ENCODE data around the gene FHOD3. TPM values are rescaled to one million over a fixed set of nuclear protein-coding genes. Genes with fewer than 3 reads are reported as not detected.

The FHOD3 gene
- total and polyA plus RNA-seq, 9 of the 15 experiments (the other 6 are each of a cell fraction or from before 2014, with no cell fraction given), result 0.11 TPM; not detected in 8

DNA sequence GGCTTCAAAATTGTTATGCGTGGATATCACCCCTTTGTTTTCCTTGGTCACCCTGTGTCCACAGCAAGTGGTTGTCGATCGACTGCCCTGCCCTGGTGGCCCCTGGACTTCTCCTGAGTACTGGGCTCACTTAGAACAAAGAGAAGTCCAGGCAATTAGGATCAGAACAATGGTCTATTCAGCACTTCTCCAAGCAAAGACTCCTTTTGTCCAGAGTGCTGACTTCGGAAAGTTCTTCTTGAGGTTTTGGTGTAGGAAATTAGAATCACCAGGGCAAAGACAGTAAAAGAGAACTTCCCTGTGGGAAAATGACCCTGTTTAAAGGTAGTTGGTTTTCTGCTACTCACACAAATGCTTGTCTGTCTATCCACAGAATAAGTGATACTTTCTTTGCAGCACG is 173.9 kb downstream of the FHOD3 start (continued):
- TF ChIP-seq, protein P1, sequence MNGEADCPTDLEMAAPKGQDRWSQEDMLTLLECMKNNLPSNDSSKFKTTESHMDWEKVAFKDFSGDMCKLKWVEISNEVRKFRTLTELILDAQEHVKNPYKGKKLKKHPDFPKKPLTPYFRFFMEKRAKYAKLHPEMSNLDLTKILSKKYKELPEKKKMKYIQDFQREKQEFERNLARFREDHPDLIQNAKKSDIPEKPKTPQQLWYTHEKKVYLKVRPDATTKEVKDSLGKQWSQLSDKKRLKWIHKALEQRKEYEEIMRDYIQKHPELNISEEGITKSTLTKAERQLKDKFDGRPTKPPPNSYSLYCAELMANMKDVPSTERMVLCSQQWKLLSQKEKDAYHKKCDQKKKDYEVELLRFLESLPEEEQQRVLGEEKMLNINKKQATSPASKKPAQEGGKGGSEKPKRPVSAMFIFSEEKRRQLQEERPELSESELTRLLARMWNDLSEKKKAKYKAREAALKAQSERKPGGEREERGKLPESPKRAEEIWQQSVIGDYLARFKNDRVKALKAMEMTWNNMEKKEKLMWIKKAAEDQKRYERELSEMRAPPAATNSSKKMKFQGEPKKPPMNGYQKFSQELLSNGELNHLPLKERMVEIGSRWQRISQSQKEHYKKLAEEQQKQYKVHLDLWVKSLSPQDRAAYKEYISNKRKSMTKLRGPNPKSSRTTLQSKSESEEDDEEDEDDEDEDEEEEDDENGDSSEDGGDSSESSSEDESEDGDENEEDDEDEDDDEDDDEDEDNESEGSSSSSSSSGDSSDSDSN (IDR thresholded peaks at IDR 0.05; ENCODE audit: borderline replicate concordance in 1 of 2, low read depth in 2 of 2, low read length in 2 of 2), result no peak

DNA sequence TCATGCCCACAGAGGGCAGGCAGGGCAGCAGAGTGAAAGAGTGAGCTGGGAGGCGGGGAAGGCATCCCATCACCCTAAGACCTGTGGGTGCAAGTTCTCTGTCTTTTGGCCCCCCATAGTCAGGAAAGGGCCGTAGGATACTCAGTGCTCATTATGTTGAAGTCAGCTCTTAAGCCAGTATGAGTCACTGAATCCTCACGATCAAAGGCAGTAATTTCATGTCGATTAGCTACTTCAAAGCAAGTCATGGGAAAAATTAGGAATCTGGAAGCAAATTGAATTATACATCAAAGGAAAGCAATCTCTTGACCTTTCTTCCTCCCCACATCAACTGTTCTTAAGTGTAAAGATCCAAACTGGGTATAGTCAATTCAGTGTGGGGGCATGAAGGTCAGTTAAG is 178.9 kb downstream of the FHOD3 start:
- no peaks in the 10 kb centered on the region for H3K9me3 ChIP-seq (replicated peaks; ENCODE audit: control insufficient read depth, insufficient read depth, low read depth, low read length)
- CTCF ChIA-PET (ENCODE audit: low intra/inter-chr PET ratio), result no interaction called here
- H2AFZ ChIP-seq (ENCODE audit: low read depth, low read length), result no peak overlapping the region
- no peak overlapping the region for H3K4me2 ChIP-seq (ENCODE audit: insufficient read depth, low read length)
- no peak overlapping the region for H3K4me3 ChIP-seq
- no peaks in the 10 kb centered on the region for H4K20me1 ChIP-seq (replicated peaks; ENCODE audit: control insufficient read depth, insufficient read depth, low read length)
- no peaks in the 10 kb centered on the region for H3K9me1 ChIP-seq (ENCODE audit: control insufficient read depth, insufficient read depth, low read length)
- FAIRE-seq (no peak), DNase-seq (ENCODE audit: extremely low read depth in 1 of 4, low spot score in 3 of 4) (no peak), ATAC-seq (no peak)
- in situ Hi-C loops (cut with MboI), result no loop called here
- intact Hi-C loops (cut with micrococcal nuclease), result no loop called here
- no peak overlapping the region for H3K9ac ChIP-seq (ENCODE audit: insufficient read depth in 1 of 2, low read depth in 2 of 2, low read length in 2 of 2)
- no TSS peak for BruUV-seq (replicated peaks)
- POLR2A ChIA-PET, result interaction anchor here (1.0 to 1.1 kb wide), 2 partner anchors 10 to 110 kb away, joined by 3 to 4 read pairs; no protein-coding TSS in a partner anchor
- no peaks in the 10 kb centered on the region for H3K4me1 ChIP-seq (replicated peaks in 1 of 2; ENCODE audit: control insufficient read depth in 2 of 2, insufficient read depth in 2 of 2, low read length in 2 of 2)
- H3K79me2 ChIP-seq (ENCODE audit: control insufficient read depth, insufficient read depth, low read length), result no peaks in the 10 kb centered on the region
- peaks cover 0 to under 1% of the 10 kb centered on the region in 2 experiments; a peak in 2 of 5 replicates for H3K27me3 ChIP-seq (ENCODE audit: control insufficient read depth in 2 of 2, insufficient read depth in 2 of 2, low read length in 2 of 2)
- H3K27ac ChIP-seq (ENCODE audit: extremely low read depth, low read depth, low read length), result no peak overlapping the region
- 1% methylated on average over 4 of the region's 4 CpGs for WGBS (ENCODE audit: insufficient coverage, low coverage, missing lambda C conversion rate)
- TF ChIP-seq, protein P2, sequence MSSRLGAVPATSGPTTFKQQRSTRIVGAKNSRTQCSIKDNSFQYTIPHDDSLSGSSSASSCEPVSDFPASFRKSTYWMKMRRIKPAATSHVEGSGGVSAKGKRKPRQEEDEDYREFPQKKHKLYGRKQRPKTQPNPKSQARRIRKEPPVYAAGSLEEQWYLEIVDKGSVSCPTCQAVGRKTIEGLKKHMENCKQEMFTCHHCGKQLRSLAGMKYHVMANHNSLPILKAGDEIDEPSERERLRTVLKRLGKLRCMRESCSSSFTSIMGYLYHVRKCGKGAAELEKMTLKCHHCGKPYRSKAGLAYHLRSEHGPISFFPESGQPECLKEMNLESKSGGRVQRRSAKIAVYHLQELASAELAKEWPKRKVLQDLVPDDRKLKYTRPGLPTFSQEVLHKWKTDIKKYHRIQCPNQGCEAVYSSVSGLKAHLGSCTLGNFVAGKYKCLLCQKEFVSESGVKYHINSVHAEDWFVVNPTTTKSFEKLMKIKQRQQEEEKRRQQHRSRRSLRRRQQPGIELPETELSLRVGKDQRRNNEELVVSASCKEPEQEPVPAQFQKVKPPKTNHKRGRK (tag; IDR thresholded peaks at IDR 0.05), result no peak
- TF ChIP-seq CHD4 (IDR thresholded peaks at IDR 0.05; ENCODE audit: insufficient read depth, insufficient replicate concordance, low read depth, low read length, poor library complexity, severe bottlenecking), result no peak
- no peak for TF ChIP-seq NCOR1 (IDR thresholded peaks at IDR 0.05)
- TF ChIP-seq DIDO1 (tag; IDR thresholded peaks at IDR 0.05; ENCODE audit: low read depth), result no peak
- no peak for TF ChIP-seq THRAP3 (IDR thresholded peaks at IDR 0.05; ENCODE audit: borderline replicate concordance)
- TF ChIP-seq, protein P3, sequence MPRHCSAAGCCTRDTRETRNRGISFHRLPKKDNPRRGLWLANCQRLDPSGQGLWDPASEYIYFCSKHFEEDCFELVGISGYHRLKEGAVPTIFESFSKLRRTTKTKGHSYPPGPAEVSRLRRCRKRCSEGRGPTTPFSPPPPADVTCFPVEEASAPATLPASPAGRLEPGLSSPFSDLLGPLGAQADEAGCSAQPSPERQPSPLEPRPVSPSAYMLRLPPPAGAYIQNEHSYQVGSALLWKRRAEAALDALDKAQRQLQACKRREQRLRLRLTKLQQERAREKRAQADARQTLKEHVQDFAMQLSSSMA (CRISPR knock-in tag; IDR thresholded peaks at IDR 0.05), result no peak
- TF ChIP-seq, protein P4, sequence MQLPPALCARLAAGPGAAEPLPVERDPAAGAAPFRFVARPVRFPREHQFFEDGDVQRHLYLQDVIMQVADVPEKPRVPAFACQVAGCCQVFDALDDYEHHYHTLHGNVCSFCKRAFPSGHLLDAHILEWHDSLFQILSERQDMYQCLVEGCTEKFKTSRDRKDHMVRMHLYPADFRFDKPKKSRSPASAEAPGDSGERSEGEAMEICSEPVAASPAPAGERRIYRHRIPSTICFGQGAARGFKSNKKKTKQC (CRISPR knock-in tag; IDR thresholded peaks at IDR 0.05), result no peak
- no peak for TF ChIP-seq ZNF766 (CRISPR knock-in tag; conservative IDR thresholded peaks at IDR 0.05)
- no peak for TF ChIP-seq PHF20 (IDR thresholded peaks at IDR 0.05; ENCODE audit: partially characterized antibody)
- TF ChIP-seq, protein P5, sequence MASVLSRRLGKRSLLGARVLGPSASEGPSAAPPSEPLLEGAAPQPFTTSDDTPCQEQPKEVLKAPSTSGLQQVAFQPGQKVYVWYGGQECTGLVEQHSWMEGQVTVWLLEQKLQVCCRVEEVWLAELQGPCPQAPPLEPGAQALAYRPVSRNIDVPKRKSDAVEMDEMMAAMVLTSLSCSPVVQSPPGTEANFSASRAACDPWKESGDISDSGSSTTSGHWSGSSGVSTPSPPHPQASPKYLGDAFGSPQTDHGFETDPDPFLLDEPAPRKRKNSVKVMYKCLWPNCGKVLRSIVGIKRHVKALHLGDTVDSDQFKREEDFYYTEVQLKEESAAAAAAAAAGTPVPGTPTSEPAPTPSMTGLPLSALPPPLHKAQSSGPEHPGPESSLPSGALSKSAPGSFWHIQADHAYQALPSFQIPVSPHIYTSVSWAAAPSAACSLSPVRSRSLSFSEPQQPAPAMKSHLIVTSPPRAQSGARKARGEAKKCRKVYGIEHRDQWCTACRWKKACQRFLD (CRISPR knock-in tag; IDR thresholded peaks at IDR 0.05), result no peak
- no peak for TF ChIP-seq XRCC3 (IDR thresholded peaks at IDR 0.05)
- no peak for TF ChIP-seq RBM39 (optimal IDR thresholded peaks at IDR 0.05; ENCODE audit: low read depth, low read length)
- no peaks in the 10 kb centered on the region for H3K36me3 ChIP-seq (ENCODE audit: control insufficient read depth, insufficient read depth, low read length)

Measured in K562 (cell line).